GM23338 (cell line): Measurements from ENCODE around the gene PIP5K1C. TPM values are rescaled to one million over a fixed set of nuclear protein-coding genes. Genes with fewer than 3 reads are reported as not detected.

Source experiments
- ATAC-seq: fragments of 200-7000 bp; cut with Tn5 transposase; 3 replicates; pipeline ENCODE4 v1.9.1; 2020
- DNase-seq: peaks from one replicate; pipeline ENCODE4 v3.0.0-alpha.2; 2015; ENCODE audit warnings: low spot score
- H2AFZ ChIP-seq: fragments of 200-600 bp; sonication (generic); 2 replicates; pipeline ENCODE4 v1.8.0; 2016; ENCODE audit warnings: antibody characterized with exemption, mild to moderate bottlenecking, moderate library complexity
- H3F3A ChIP-seq: fragments of 200-600 bp; sonication (generic); replicated peaks from 2 replicates; pipeline ENCODE4 v1.8.0; 2017; ENCODE audit warnings: antibody characterized with exemption, mixed run types, low read depth
- H3K27ac ChIP-seq: fragments of 200-600 bp; sonication (generic); 2 replicates; pipeline ENCODE4 v1.6.1; 2016; ENCODE audit warnings: low read depth
- H3K27me3 ChIP-seq: fragments of 200-600 bp; sonication (generic); 2 replicates; pipeline ENCODE4 v1.8.0; 2016; ENCODE audit warnings: mild to moderate bottlenecking, mixed run types, moderate library complexity; ENCODE audit not compliant: insufficient read depth
- H3K36me3 ChIP-seq: fragments of 200-600 bp; sonication (generic); 2 replicates; pipeline ENCODE4 v1.8.0; 2016; ENCODE audit warnings: mild to moderate bottlenecking; ENCODE audit not compliant: insufficient read depth
- H3K4me1 ChIP-seq: fragments of 200-600 bp; sonication (generic); 2 replicates; pipeline ENCODE4 v1.8.0; 2016; ENCODE audit warnings: mild to moderate bottlenecking, moderate library complexity; ENCODE audit not compliant: insufficient read depth
- H3K4me2 ChIP-seq: fragments of 200-600 bp; sonication (generic); 2 replicates; pipeline ENCODE4 v1.7.1; 2017; ENCODE audit warnings: mixed run types
- H3K4me3 ChIP-seq: fragments of 200-600 bp; sonication (generic); 2 replicates; pipeline ENCODE4 v1.6.1; 2016; ENCODE audit warnings: mixed run types
- H3K79me2 ChIP-seq: fragments of 200-600 bp; sonication (generic); replicated peaks from 2 replicates; pipeline ENCODE4 v1.8.0; 2017; ENCODE audit warnings: mild to moderate bottlenecking; ENCODE audit not compliant: insufficient read depth
- H3K9me2 ChIP-seq: fragments of 200-600 bp; sonication (generic); 2 replicates; pipeline ENCODE4 v1.8.0; 2017; ENCODE audit not compliant: insufficient read depth
- H4K20me1 ChIP-seq: fragments of 200-600 bp; sonication (generic); replicated peaks from 2 replicates; pipeline ENCODE4 v1.8.0; 2017; ENCODE audit warnings: mild to moderate bottlenecking; ENCODE audit not compliant: insufficient read depth
- H3K27ac Mint-ChIP-seq: 2 replicates; pipeline ENCODE4 v1.8.0; 2020; ENCODE audit warnings: inconsistent platforms, mild to moderate bottlenecking, moderate library complexity, mixed read lengths
- H3K27me3 Mint-ChIP-seq: 3 replicates; pipeline ENCODE4 v1.8.0; 2022; ENCODE audit warnings: low read depth, mild to moderate bottlenecking, moderate library complexity, mixed read lengths, inconsistent platforms; ENCODE audit not compliant: insufficient read depth, poor library complexity
- H3K36me3 Mint-ChIP-seq: 3 replicates; pipeline ENCODE4 v1.8.0; 2021; ENCODE audit warnings: low read depth, mild to moderate bottlenecking, inconsistent platforms, moderate library complexity, mixed read lengths
- H3K4me1 Mint-ChIP-seq: 3 replicates; pipeline ENCODE4 v1.8.0; 2020; ENCODE audit warnings: mild to moderate bottlenecking, inconsistent platforms, mixed read lengths
- H3K4me3 Mint-ChIP-seq: 3 replicates; pipeline ENCODE4 v1.8.0; 2021; ENCODE audit warnings: moderate library complexity, mild to moderate bottlenecking, inconsistent platforms, mixed read lengths
- H3K9me3 Mint-ChIP-seq: 3 replicates; pipeline ENCODE4 v1.8.0; 2020; ENCODE audit warnings: moderate library complexity, mild to moderate bottlenecking, inconsistent platforms, mixed read lengths
- CREB1 ChIP-seq: fragments of 250-450 bp; sonication (Bioruptor Pico); IDR thresholded peaks from 2 replicates; pipeline ENCODE4 v1.5.0; 2020; ENCODE audit warnings: low read depth, mild to moderate bottlenecking, moderate library complexity
- CTCF ChIP-seq, 2 experiments: fragments of 200-600 bp in 1 of 2; sonication (generic) in 1 of 2; conservative IDR thresholded peaks; 2 replicates each; pipeline versions ENCODE4 v1.5.1 to v1.6.1; 2016 to 2017; ENCODE audit warnings: antibody characterized with exemption in 2 of 2, low read depth in 2 of 2, mild to moderate bottlenecking in 2 of 2, moderate library complexity in 1 of 2
- ETS1 ChIP-seq: IDR thresholded peaks from 2 replicates; pipeline ENCODE4 v1.6.1; 2016; ENCODE audit warnings: antibody characterized with exemption
- EZH2 ChIP-seq: fragments of 200-600 bp; sonication (generic); IDR thresholded peaks from one replicate; pipeline ENCODE4 v1.8.0; 2017; ENCODE audit warnings: antibody characterized with exemption, mild to moderate bottlenecking, low read depth; ENCODE audit not compliant: unreplicated experiment
- EZH2phosphoT487 ChIP-seq: fragments of 200-600 bp; sonication (generic); IDR thresholded peaks from one replicate; pipeline ENCODE4 v1.8.1; 2018; ENCODE audit warnings: antibody characterized with exemption; ENCODE audit not compliant: unreplicated experiment
- JUNB ChIP-seq: IDR thresholded peaks from one replicate; pipeline ENCODE4 v1.6.1; 2016; ENCODE audit warnings: antibody characterized with exemption; ENCODE audit not compliant: unreplicated experiment
- NANOG ChIP-seq: IDR thresholded peaks from 2 replicates; pipeline ENCODE4 v1.6.1; 2016; ENCODE audit warnings: antibody characterized with exemption, borderline replicate concordance
- POLR2AphosphoS5 ChIP-seq: IDR thresholded peaks from 2 replicates; pipeline ENCODE4 v1.6.1; 2016; ENCODE audit warnings: antibody characterized with exemption, low read depth
- STAT1 ChIP-seq: IDR thresholded peaks from one replicate; pipeline ENCODE4 v1.6.1; 2016; ENCODE audit warnings: antibody characterized with exemption; ENCODE audit not compliant: unreplicated experiment
- ZNF114 ChIP-seq: fragments of 250-450 bp; sonication (Bioruptor Pico); IDR thresholded peaks from 2 replicates; pipeline ENCODE4 v1.5.0; 2020; ENCODE audit warnings: mild to moderate bottlenecking, moderate library complexity
- ZNF462 ChIP-seq: fragments of 250-450 bp; sonication (Bioruptor Pico); IDR thresholded peaks from 2 replicates; pipeline ENCODE4 v1.5.0; 2020; ENCODE audit warnings: mild to moderate bottlenecking, moderate library complexity
- polyA plus RNA-seq: library from polyadenylated mRNA; unstranded; fragments of >200 nt; fragmentation: Nextera tagmentation; extraction: Ambion mirVana; gene quantifications from 2 replicates; pipeline ENCODE4 v1.2.1, GENCODE V29; 2016
- total RNA-seq: library from RNA; depleted of rRNA; stranded (reverse); fragments of >200 nt; shearing (Covaris generic); gene quantifications from 2 replicates; pipeline ENCODE4 v1.2.3, GENCODE V29; 2014

Gene PIP5K1C
- total and polyA plus RNA-seq, 2 experiments from 2014 or later, result 11.8 to 46.7 TPM

GRCh38 chr19:3606690-3607289 is 93.5 kb downstream of the PIP5K1C start, which contains the start of gene TBXA2R:
TBXA2R (minus strand) TSS chr19:3606875; CDS start chr19:3600634, 6,241 bp downstream.
- TF ChIP-seq ZNF114 (CRISPR knock-in tag) (no peak), CTCF (conservative IDR thresholded peaks at IDR 0.05; ENCODE audit: low read depth in 2 of 2) (no peak), EZH2 (no peak), CREB1 (CRISPR knock-in tag) (no peak), STAT1 (no peak), ETS1 (no peak), ZNF462 (CRISPR knock-in tag) (no peak), POLR2AphosphoS5 (no peak), NANOG (no peak), JUNB (no peak), EZH2phosphoT487 (no peak)
- H3K4me3 ChIP-seq, result peak within 1 kb of the TSS; percentile 64
- DNase-seq, result peak; percentile 63
- H3K4me1 ChIP-seq, result peaks cover 10% of the 10 kb centered on the region
- H3K4me2 ChIP-seq, result peak within 1 kb of the TSS; percentile 95
- Mint-ChIP-seq H3K27ac (no peak within 1 kb of the TSS), H3K9me3 (no peaks in the 10 kb centered on the region), H3K4me3 (peak within 1 kb of the TSS; percentile 69), H3K4me1 (peaks cover 11% of the 10 kb centered on the region), H3K27me3 (peaks cover 10% of the 10 kb centered on the region), H3K36me3 (peaks cover 10% of the 10 kb centered on the region)
- peak; percentile 74 for ATAC-seq
- peak within 1 kb of the TSS; percentile 80 for H2AFZ ChIP-seq
- H3K27me3 ChIP-seq, result peaks cover 11% of the 10 kb centered on the region
- H3K79me2 ChIP-seq, result no peaks in the 10 kb centered on the region
- no peak within 1 kb of the TSS for H3K27ac ChIP-seq
- peaks cover 4% of the 10 kb centered on the region; the same call in 1 of the 2 replicates for H3F3A ChIP-seq
- H3K9me2 ChIP-seq, result no peaks in the 10 kb centered on the region
- no peaks in the 10 kb centered on the region for H4K20me1 ChIP-seq
- H3K36me3 ChIP-seq, result no peaks in the 10 kb centered on the region
